BJ (cell line): ENCODE measurements around the gene ADD3. TPM values are rescaled to one million over a fixed set of nuclear protein-coding genes. Genes with fewer than 3 reads are reported as not detected.

Source experiments
- CTCF ChIA-PET: fragments of 350-600 bp; formaldehyde crosslinking; extraction: SDS; loops from one replicate; lab custom pipeline; 2021; ENCODE audit warnings: antibody characterized with exemption, inconsistent platforms; lab: Yijun Ruan, JAX
- POLR2A ChIA-PET: fragments of 300-600 bp; sonication (Branson Sonifier 250); formaldehyde crosslinking; extraction: SDS; loops from one replicate; lab custom pipeline; 2021; ENCODE audit warnings: antibody characterized with exemption; lab: Charles Lee
- DNase-seq: peaks from one replicate; pipeline ENCODE4 v3.0.0-alpha.2; 2011; ENCODE audit warnings: low read depth
- H3K27me3 ChIP-seq: 2 replicates; pipeline ENCODE4 v1.6.0; 2011; ENCODE audit warnings: low read length; ENCODE audit not compliant: control insufficient read depth, insufficient read depth
- H3K36me3 ChIP-seq: 2 replicates; pipeline ENCODE4 v1.5.1; 2011; ENCODE audit warnings: low read length; ENCODE audit not compliant: control insufficient read depth, insufficient read depth
- H3K4me3 ChIP-seq: 2 replicates; pipeline ENCODE4 v1.5.1; 2011; ENCODE audit warnings: low read depth, mild to moderate bottlenecking, control low read depth, low read length
- CTCF ChIP-seq: IDR thresholded peaks from 2 replicates; pipeline ENCODE4 v1.5.1; 2011; ENCODE audit warnings: low read depth, mild to moderate bottlenecking, control low read depth, inconsistent platforms, low read length, moderate library complexity; ENCODE audit not compliant: insufficient read depth
- polyA plus RNA-seq: library from polyadenylated mRNA; depleted of rRNA; stranded (reverse); fragments of >200 nt; gene quantifications from 2 replicates; pipeline ENCODE4 v1.2.3, GENCODE V29; 2011

ADD3 gene
- polyA plus RNA-seq, 1 experiment: 52.0 TPM

DNA sequence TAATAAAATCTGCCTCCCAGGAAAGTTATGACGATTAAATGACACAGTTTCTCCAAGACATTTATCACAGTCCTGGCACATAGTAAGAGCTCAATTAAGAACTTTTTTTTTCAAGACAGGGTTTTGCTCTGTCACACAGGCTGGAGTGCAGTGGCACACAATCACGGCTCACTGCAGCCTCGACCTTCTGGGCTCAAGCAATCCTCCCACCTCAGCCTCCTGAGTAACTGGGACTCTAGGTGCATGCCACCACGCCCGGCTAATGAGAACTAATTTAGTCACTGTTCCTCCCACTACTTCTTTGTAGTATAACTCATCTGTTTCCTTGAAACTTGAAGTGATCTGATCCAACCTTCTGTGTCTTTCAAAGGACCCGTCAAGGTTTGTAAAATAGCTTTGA is 157.5 kb downstream of the ADD3 start:
- no peak for DNase-seq
- no peak for TF ChIP-seq CTCF
- no peak overlapping the region for H3K4me3 ChIP-seq
- CTCF ChIA-PET: interaction anchor here (2.0 kb wide), 1 partner anchor 8 kb away, joined by 4 read pairs; no protein-coding TSS in a partner anchor
- no peaks in the 10 kb centered on the region for H3K36me3 ChIP-seq
- H3K27me3 ChIP-seq: peaks cover 27% of the 10 kb centered on the region
- POLR2A ChIA-PET: no interaction called here

- Histone ChIP-seq H3K27me3 (peaks cover 26% of the 10 kb centered on the region), H3K4me3 (no peak overlapping the region), H3K36me3 (no peaks in the 10 kb centered on the region)
- no peak for TF ChIP-seq CTCF
- ChIA-PET CTCF (no interaction called here), POLR2A (no interaction called here)
- DNase-seq: no peak
Measured at GRCh38 chr10:110167149-110167548, 159.4 kb downstream of the ADD3 start.

DNA sequence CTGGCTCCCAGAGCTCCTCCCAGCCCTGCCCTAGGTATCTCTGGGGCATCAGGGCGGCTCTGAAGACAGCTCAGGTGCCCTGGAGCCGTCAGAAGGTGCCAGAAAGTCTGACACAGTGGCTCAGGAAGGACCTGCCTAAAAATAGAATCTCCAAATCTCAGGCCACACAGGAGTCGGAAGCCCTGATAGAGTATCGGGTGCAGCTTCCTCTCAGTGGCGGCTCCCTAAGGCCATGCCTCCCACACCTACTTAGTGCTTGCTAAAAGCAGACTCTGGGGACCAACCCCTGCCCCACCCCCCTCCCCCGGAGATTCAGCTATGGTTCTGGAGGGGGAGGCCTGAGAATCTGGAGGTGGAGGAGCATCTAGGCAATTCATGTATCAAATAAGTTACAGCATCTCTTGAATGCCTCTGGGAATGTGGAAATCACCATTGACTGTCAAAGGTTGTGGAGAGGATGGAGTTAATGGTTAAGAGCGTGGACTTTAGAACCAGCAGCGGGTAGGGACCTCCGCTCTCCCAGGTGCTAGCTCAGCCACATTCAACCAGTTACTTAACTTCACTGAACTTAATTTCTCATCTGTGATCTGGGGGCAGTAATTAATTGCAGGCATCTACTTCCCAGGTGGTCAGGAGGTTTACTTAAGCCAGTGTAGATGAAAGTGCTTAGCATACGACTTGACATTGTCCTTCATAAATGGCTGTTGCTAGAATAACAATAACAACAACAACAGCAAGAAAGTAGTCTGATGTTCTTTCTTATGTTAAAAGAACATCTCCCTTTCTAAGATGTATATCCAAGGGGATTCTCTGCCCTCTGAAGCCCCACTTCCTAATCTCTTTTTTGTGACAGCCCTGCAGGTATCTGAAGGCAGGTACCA is 161.1 kb downstream of the ADD3 start:
- no peak for DNase-seq
- ChIA-PET POLR2A (no interaction called here), CTCF (interaction anchor here (0.8 to 1.2 kb wide), 2 partner anchors 30 kb away, joined by 3 to 5 read pairs; no protein-coding TSS in a partner anchor)
- no peak for TF ChIP-seq CTCF
- Histone ChIP-seq H3K36me3 (no peaks in the 10 kb centered on the region), H3K4me3 (no peak overlapping the region), H3K27me3 (peaks cover 26% of the 10 kb centered on the region)

DNA sequence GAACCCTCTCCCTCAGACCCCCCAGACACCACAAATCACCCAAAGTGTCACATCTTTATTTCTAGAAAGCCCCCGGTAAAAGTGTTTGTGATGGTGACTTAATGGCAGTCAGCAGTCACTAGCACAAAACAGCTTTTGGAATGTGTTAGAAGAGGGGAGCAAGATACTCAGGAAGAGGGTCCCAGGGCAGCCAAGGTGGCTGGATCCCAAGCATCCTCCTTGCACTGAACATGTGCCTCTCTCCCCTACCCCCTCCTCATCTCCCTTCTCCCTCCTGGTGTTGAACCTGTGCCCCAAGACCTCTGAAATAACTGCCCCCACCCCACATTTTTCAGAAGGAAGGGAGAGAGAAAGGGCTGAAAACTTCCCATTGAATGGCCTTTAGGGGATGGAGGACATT is 161.8 kb downstream of the ADD3 start:
- ChIA-PET CTCF (no interaction called here), POLR2A (no interaction called here)
- no peak overlapping the region for H3K4me3 ChIP-seq
- H3K36me3 ChIP-seq: no peaks in the 10 kb centered on the region
- TF ChIP-seq CTCF: no peak
- peaks cover 26% of the 10 kb centered on the region for H3K27me3 ChIP-seq
- no peak for DNase-seq

GRCh38 chr10:110170142-110170971 is 162.6 kb downstream of the ADD3 start:
- Histone ChIP-seq H3K27me3 (peaks cover 27% of the 10 kb centered on the region), H3K36me3 (no peaks in the 10 kb centered on the region), H3K4me3 (no peak overlapping the region)
- no peak for TF ChIP-seq CTCF
- CTCF ChIA-PET: no interaction called here
- DNase-seq: no peak
- POLR2A ChIA-PET: no interaction called here
